OCI-LY7 (cell line): ENCODE results near the gene BCO2.

Experiments
- EZH2phosphoT487 ChIP-seq: fragments of 200-600 bp; sonication (generic); IDR thresholded peaks from 2 replicates; pipeline ENCODE4 v1.6.1; 2018; ENCODE audit warnings: low read depth, borderline replicate concordance, mild to moderate bottlenecking, mixed run types, antibody characterized with exemption, low read length, moderate library complexity, mixed read lengths
- TF ChIP-seq, protein P1 (sequence below): fragments of 200-600 bp; sonication (generic); conservative IDR thresholded peaks from 2 replicates; pipeline ENCODE4 v1.5.1; 2014; ENCODE audit warnings: mild to moderate bottlenecking, antibody characterized with exemption, low read length, moderate library complexity, mixed read lengths

GRCh38 chr11:112228706-112229105 lies 53.4 kb downstream of the BCO2 start:
- TF ChIP-seq, protein P1, sequence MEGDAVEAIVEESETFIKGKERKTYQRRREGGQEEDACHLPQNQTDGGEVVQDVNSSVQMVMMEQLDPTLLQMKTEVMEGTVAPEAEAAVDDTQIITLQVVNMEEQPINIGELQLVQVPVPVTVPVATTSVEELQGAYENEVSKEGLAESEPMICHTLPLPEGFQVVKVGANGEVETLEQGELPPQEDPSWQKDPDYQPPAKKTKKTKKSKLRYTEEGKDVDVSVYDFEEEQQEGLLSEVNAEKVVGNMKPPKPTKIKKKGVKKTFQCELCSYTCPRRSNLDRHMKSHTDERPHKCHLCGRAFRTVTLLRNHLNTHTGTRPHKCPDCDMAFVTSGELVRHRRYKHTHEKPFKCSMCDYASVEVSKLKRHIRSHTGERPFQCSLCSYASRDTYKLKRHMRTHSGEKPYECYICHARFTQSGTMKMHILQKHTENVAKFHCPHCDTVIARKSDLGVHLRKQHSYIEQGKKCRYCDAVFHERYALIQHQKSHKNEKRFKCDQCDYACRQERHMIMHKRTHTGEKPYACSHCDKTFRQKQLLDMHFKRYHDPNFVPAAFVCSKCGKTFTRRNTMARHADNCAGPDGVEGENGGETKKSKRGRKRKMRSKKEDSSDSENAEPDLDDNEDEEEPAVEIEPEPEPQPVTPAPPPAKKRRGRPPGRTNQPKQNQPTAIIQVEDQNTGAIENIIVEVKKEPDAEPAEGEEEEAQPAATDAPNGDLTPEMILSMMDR = no peak
- no peak for TF ChIP-seq EZH2phosphoT487
